Measurements from ENCODE around the gene CD300H.

DNA sequence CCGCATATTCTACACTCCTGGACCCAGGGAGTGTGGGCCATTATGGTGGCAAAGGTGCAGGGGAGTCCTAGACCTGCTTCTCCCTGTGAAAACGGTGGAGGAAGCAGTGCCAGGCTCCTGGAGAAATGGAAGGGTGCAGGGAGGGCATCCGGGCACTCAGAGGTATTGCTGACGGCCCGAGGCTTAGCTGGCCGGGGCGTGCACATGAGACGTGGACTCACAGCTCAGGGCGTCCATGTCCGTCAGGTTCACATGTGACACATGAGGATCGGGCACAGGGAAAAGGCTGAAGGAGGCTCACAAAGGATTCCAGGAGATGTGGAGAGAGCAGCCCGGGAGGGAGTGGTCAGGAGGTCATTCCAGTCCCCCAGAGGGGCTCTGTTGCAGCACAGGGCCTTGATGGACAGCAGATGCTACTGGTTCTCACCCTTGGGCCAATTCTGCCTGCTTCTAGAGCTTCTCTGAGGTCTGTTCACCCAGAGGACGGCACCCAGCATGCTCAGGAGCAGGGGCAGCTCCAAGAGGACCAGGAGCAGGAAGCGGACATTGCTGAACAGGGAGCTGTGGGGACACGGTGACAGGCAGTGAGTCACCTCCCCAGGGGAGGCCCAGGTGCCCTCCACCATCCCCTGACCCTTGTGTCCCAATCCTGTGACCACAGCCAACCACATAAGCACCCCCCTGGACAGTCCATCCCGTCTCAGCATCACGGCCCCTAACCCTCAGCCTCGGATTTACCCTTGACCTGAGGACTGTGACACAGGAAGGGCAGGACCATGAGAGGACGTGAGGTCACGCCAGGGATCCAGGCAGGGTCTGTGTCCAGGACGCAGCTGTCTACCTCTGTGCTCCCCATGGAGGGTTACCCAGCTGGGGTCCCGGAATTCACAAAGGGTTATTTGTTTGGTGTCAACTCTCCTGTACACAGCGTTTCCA is 25.9 kb downstream of the CD300H start:
- TF ChIP-seq POLR2AphosphoS5 (IDR thresholded peaks at IDR 0.05) (no peak), EP300 (IDR thresholded peaks at IDR 0.05) (no peak), POLR2A (IDR thresholded peaks at IDR 0.05; ENCODE audit: low read depth) (no peak)
- TF ChIP-seq, protein P1, sequence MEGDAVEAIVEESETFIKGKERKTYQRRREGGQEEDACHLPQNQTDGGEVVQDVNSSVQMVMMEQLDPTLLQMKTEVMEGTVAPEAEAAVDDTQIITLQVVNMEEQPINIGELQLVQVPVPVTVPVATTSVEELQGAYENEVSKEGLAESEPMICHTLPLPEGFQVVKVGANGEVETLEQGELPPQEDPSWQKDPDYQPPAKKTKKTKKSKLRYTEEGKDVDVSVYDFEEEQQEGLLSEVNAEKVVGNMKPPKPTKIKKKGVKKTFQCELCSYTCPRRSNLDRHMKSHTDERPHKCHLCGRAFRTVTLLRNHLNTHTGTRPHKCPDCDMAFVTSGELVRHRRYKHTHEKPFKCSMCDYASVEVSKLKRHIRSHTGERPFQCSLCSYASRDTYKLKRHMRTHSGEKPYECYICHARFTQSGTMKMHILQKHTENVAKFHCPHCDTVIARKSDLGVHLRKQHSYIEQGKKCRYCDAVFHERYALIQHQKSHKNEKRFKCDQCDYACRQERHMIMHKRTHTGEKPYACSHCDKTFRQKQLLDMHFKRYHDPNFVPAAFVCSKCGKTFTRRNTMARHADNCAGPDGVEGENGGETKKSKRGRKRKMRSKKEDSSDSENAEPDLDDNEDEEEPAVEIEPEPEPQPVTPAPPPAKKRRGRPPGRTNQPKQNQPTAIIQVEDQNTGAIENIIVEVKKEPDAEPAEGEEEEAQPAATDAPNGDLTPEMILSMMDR (IDR thresholded peaks at IDR 0.05), result no peak
